ENCODE data around the gene CLDN24.

Gene CLDN24

DNA sequence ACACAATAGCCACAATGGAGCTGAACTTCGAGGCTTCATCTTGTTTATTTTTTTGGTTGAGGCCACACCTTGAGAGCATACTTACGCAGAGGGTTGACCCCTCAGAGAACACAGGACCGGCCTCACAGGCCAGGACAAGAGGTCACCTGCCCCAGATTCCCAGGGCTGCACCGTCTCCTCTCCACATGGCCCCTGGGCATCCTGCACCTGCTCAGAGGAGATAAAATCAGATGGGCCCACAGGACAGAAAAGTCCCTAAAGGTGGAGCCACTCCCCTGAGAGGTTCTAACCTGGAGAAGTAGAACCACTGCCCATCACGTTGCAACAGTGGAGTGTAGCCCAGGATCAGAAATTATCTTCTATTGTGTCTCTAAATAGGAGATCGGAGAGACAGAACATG lies 1.1 kb upstream of the CLDN24 start:
- H2AFZ ChIP-seq (ENCODE audit: low read depth, low read length), result no peak overlapping the region
- H3K79me1 ChIP-seq (replicated peaks; ENCODE audit: low read length, poor library complexity, severe bottlenecking), result peaks cover 2% of the 10 kb centered on the region
- no peak overlapping the region for H2AK5ac ChIP-seq (ENCODE audit: low read length, severe bottlenecking)
- no peaks in the 10 kb centered on the region for H3K9me3 ChIP-seq (ENCODE audit: control insufficient read depth, low read length)
- peaks cover 1% of the 10 kb centered on the region for H3K4me1 ChIP-seq (ENCODE audit: control insufficient read depth, insufficient read depth, low read depth, low read length)
- no peak overlapping the region for H3K18ac ChIP-seq (ENCODE audit: low read depth in 1 of 2, low read length in 2 of 2)
- no peak overlapping the region for H3K4me3 ChIP-seq (ENCODE audit: insufficient read depth in 1 of 2, low read depth in 1 of 2, low read length in 2 of 2)
- H3K9ac ChIP-seq (ENCODE audit: low read length), result no peak overlapping the region
- H4K8ac ChIP-seq (ENCODE audit: low read length), result no peak overlapping the region
- no peak overlapping the region for H4K91ac ChIP-seq (ENCODE audit: low read length)
- no peak overlapping the region for H3K27ac ChIP-seq (ENCODE audit: low read length, poor library complexity, severe bottlenecking)
- no peak for DNase-seq
- no peak overlapping the region for H2BK120ac ChIP-seq (ENCODE audit: low read depth, low read length)
- H2BK15ac ChIP-seq (ENCODE audit: low read depth, poor library complexity, severe bottlenecking), result no peak overlapping the region
- no peak overlapping the region for H3K4ac ChIP-seq (ENCODE audit: low read depth in 1 of 2, low read length in 2 of 2)
- 93% methylated on average over 6 of the region's 6 CpGs for WGBS
- H3K4me2 ChIP-seq (ENCODE audit: low read length, poor library complexity, severe bottlenecking), result no peak overlapping the region
- no peak overlapping the region for H3K14ac ChIP-seq (ENCODE audit: low read length in 2 of 2)
- H3K36me3 ChIP-seq (ENCODE audit: control insufficient read depth in 1 of 2, insufficient read depth in 2 of 2, low read depth in 1 of 2, low read length in 2 of 2), result peaks cover 13 to 24% of the 10 kb centered on the region in 2 experiments
- no peaks in the 10 kb centered on the region for H3K27me3 ChIP-seq (ENCODE audit: control insufficient read depth in 1 of 2, insufficient read depth in 1 of 2, low read length in 2 of 2)
- no peak overlapping the region for H2BK5ac ChIP-seq (ENCODE audit: low read depth, low read length, poor library complexity, severe bottlenecking)
- H2BK12ac ChIP-seq (ENCODE audit: low read length in 2 of 2), result no peak overlapping the region
- no peak overlapping the region for H3K23ac ChIP-seq (ENCODE audit: low read length in 2 of 2)

DNA sequence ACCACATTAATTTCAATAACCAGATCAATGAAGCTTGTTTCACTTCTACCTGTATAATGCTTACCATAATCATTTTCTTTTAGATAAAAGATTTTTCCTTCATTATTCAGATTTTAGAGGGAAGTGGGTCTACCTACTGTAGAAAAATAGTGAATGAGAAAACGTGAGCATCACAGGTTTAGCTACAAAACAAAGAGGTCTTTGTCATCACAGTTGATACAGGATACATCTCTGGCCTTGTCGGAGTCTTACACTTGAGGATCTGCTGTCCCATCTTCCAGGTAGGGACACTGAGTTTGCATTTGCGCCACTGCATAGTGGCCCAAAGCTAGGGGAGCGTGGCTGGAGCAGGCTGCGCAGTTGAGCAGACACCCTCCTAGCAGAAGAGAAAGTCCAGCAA lies 710 bp downstream of the CLDN24 start:
- H3K9ac ChIP-seq (ENCODE audit: low read length), result no peak overlapping the region
- H2AK5ac ChIP-seq (ENCODE audit: low read length, severe bottlenecking), result no peak overlapping the region
- no peak overlapping the region for H2BK12ac ChIP-seq (ENCODE audit: low read length in 2 of 2)
- no peak overlapping the region for H2BK15ac ChIP-seq (ENCODE audit: low read depth, poor library complexity, severe bottlenecking)
- no peak overlapping the region for H2AFZ ChIP-seq (ENCODE audit: low read depth, low read length)
- no peak overlapping the region for H3K4ac ChIP-seq (ENCODE audit: low read depth in 1 of 2, low read length in 2 of 2)
- no peak overlapping the region for H4K91ac ChIP-seq (ENCODE audit: low read length)
- H3K4me2 ChIP-seq (ENCODE audit: low read length, poor library complexity, severe bottlenecking), result no peak overlapping the region
- peaks cover 2% of the 10 kb centered on the region for H3K79me1 ChIP-seq (replicated peaks; ENCODE audit: low read length, poor library complexity, severe bottlenecking)
- no peak overlapping the region for H4K8ac ChIP-seq (ENCODE audit: low read length)
- H2BK5ac ChIP-seq (ENCODE audit: low read depth, low read length, poor library complexity, severe bottlenecking), result no peak overlapping the region
- no peak overlapping the region for H3K18ac ChIP-seq (ENCODE audit: low read depth in 1 of 2, low read length in 2 of 2)
- no peak overlapping the region for H3K14ac ChIP-seq (ENCODE audit: low read length in 2 of 2)
- no peak for DNase-seq
- H3K36me3 ChIP-seq (ENCODE audit: control insufficient read depth in 1 of 2, insufficient read depth in 2 of 2, low read depth in 1 of 2, low read length in 2 of 2), result peaks cover 13 to 24% of the 10 kb centered on the region in 2 experiments
- no peak overlapping the region for H3K23ac ChIP-seq (ENCODE audit: low read length in 2 of 2)
- H2BK120ac ChIP-seq (ENCODE audit: low read depth, low read length), result no peak overlapping the region
- 99% methylated on average over 5 of the region's 5 CpGs for WGBS
- H3K4me3 ChIP-seq (ENCODE audit: insufficient read depth in 1 of 2, low read depth in 1 of 2, low read length in 2 of 2), result no peak overlapping the region
- H3K4me1 ChIP-seq (ENCODE audit: control insufficient read depth, insufficient read depth, low read depth, low read length), result peaks cover 1% of the 10 kb centered on the region
- H3K27ac ChIP-seq (ENCODE audit: low read length, poor library complexity, severe bottlenecking), result no peak overlapping the region
- H3K9me3 ChIP-seq (ENCODE audit: control insufficient read depth, low read length), result no peaks in the 10 kb centered on the region
- H3K27me3 ChIP-seq (ENCODE audit: control insufficient read depth in 1 of 2, insufficient read depth in 1 of 2, low read length in 2 of 2), result no peaks in the 10 kb centered on the region

DNA sequence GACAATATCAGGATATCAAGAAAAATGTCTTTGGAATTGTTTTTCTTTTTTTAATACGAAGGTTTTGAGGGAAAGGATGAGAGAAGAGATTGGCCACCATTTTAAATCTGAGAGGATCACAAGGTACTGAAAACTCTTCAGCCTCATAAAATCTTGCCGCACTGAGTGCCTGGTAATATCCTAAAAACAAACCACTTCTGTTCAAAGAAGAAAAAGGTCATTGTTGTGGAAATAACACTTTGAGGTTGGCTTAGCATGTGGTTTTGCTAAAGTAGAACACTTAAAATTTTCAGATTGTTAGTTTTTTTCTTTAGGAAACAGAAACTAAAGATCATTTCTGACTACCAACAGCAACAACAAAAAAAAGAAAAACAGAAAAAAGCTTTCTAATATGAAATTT lies 1.1 kb downstream of the CLDN24 start:
- Histone ChIP-seq H4K8ac (ENCODE audit: low read length) (no peak overlapping the region), H3K4me1 (ENCODE audit: control insufficient read depth, insufficient read depth, low read depth, low read length) (peaks cover 1% of the 10 kb centered on the region), H3K27ac (ENCODE audit: low read length, poor library complexity, severe bottlenecking) (no peak overlapping the region), H3K9me3 (ENCODE audit: control insufficient read depth, low read length) (no peaks in the 10 kb centered on the region), H2BK12ac (ENCODE audit: low read length in 2 of 2) (no peak overlapping the region), H3K18ac (ENCODE audit: low read depth in 1 of 2, low read length in 2 of 2) (no peak overlapping the region), H3K79me1 (replicated peaks; ENCODE audit: low read length, poor library complexity, severe bottlenecking) (peaks cover 2% of the 10 kb centered on the region), H2AFZ (ENCODE audit: low read depth, low read length) (no peak overlapping the region), H3K14ac (ENCODE audit: low read length in 2 of 2) (no peak overlapping the region), H2BK5ac (ENCODE audit: low read depth, low read length, poor library complexity, severe bottlenecking) (no peak overlapping the region), H2BK120ac (ENCODE audit: low read depth, low read length) (no peak overlapping the region), H3K4ac (ENCODE audit: low read depth in 1 of 2, low read length in 2 of 2) (no peak overlapping the region), H3K9ac (ENCODE audit: low read length) (no peak overlapping the region), H4K91ac (ENCODE audit: low read length) (no peak overlapping the region), H3K23ac (ENCODE audit: low read length in 2 of 2) (no peak overlapping the region), H3K4me2 (ENCODE audit: low read length, poor library complexity, severe bottlenecking) (no peak overlapping the region), H2AK5ac (ENCODE audit: low read length, severe bottlenecking) (no peak overlapping the region), H3K36me3 (ENCODE audit: control insufficient read depth in 1 of 2, insufficient read depth in 2 of 2, low read depth in 1 of 2, low read length in 2 of 2) (peaks cover 13 to 25% of the 10 kb centered on the region in 2 experiments), H2BK15ac (ENCODE audit: low read depth, poor library complexity, severe bottlenecking) (no peak overlapping the region), H3K27me3 (ENCODE audit: control insufficient read depth in 1 of 2, insufficient read depth in 1 of 2, low read length in 2 of 2) (no peaks in the 10 kb centered on the region), H3K4me3 (ENCODE audit: insufficient read depth in 1 of 2, low read depth in 1 of 2, low read length in 2 of 2) (no peak overlapping the region)
- WGBS, result 100% methylated on average over 1 of the region's 2 CpGs
- DNase-seq, result no peak

DNA sequence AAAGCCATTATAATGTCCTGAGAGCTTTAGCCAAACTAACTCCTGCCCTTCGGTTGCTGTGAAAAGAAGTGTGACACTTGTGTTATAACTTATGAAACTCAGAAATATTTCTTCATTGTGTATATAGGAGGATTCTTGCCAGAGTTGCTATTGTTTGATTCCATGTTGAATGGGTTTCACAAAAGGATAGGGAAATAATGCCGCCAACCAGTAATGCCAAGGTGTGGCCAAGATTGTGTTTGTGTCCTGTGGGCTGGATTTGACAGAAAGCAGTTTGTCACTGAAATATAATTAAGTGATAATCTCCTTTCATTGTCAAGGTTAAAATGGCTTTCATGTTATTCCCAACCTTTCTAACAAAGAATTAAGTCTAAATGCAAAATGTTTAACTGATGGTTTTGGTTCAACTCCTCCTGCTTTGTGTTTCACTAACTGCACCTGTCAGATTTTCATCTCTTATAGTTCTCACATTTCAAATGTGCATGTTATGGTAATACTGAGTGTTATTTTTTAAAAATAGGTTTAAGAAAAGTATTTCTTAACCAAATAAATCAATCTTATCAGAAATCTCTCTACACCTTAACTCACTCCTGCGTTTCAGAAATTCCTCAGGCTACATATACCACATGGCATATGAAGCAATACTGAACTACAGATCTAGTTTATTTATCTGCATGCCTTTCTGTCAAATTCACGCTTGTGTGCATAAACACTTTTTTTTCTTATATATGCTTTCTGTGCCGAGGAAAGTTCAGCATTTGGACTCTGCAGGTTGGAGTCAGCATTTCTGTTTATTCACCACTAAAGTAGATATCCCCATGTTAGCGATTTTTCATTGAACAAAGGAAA lies 1.8 kb downstream of the CLDN24 start, which contains the start of gene CLDN22:
Gene CLDN22 (minus strand): TSS at position 66 of the 849 bp plus-strand sequence. CDS start 58 bp downstream, at position 8.
- H3K4me2 ChIP-seq (ENCODE audit: low read length, poor library complexity, severe bottlenecking), result no peak within 1 kb of the TSS
- no peak within 1 kb of the TSS for H4K8ac ChIP-seq (ENCODE audit: low read length)
- no peaks in the 10 kb centered on the region for H3K27me3 ChIP-seq (ENCODE audit: control insufficient read depth in 1 of 2, insufficient read depth in 1 of 2, low read length in 2 of 2)
- no peak within 1 kb of the TSS for H3K14ac ChIP-seq (ENCODE audit: low read length in 2 of 2)
- H2AFZ ChIP-seq (ENCODE audit: low read depth, low read length), result no peak within 1 kb of the TSS
- H3K9ac ChIP-seq (ENCODE audit: low read length), result no peak within 1 kb of the TSS
- H3K18ac ChIP-seq (ENCODE audit: low read depth in 1 of 2, low read length in 2 of 2), result no peak within 1 kb of the TSS
- H4K91ac ChIP-seq (ENCODE audit: low read length), result no peak within 1 kb of the TSS
- peaks cover 4% of the 10 kb centered on the region for H3K79me1 ChIP-seq (replicated peaks; ENCODE audit: low read length, poor library complexity, severe bottlenecking)
- peaks cover 1% of the 10 kb centered on the region for H3K4me1 ChIP-seq (ENCODE audit: control insufficient read depth, insufficient read depth, low read depth, low read length)
- H2BK120ac ChIP-seq (ENCODE audit: low read depth, low read length), result no peak within 1 kb of the TSS
- WGBS, result 93% methylated on average over 4 of the region's 6 CpGs
- no peak within 1 kb of the TSS for H3K4ac ChIP-seq (ENCODE audit: low read depth in 1 of 2, low read length in 2 of 2)
- H3K27ac ChIP-seq (ENCODE audit: low read length, poor library complexity, severe bottlenecking), result no peak within 1 kb of the TSS
- no peak within 1 kb of the TSS for H2BK15ac ChIP-seq (ENCODE audit: low read depth, poor library complexity, severe bottlenecking)
- peaks cover 19 to 28% of the 10 kb centered on the region in 2 experiments for H3K36me3 ChIP-seq (ENCODE audit: control insufficient read depth in 1 of 2, insufficient read depth in 2 of 2, low read depth in 1 of 2, low read length in 2 of 2)
- H2BK12ac ChIP-seq (ENCODE audit: low read length in 2 of 2), result no peak within 1 kb of the TSS
- DNase-seq, result no peak
- no peak within 1 kb of the TSS for H2BK5ac ChIP-seq (ENCODE audit: low read depth, low read length, poor library complexity, severe bottlenecking)
- no peak within 1 kb of the TSS for H3K4me3 ChIP-seq (ENCODE audit: insufficient read depth in 1 of 2, low read depth in 1 of 2, low read length in 2 of 2)
- H3K9me3 ChIP-seq (ENCODE audit: control insufficient read depth, low read length), result no peaks in the 10 kb centered on the region
- H2AK5ac ChIP-seq (ENCODE audit: low read length, severe bottlenecking), result no peak within 1 kb of the TSS
- H3K23ac ChIP-seq (ENCODE audit: low read length in 2 of 2), result no peak within 1 kb of the TSS
